GM21717 (cell line): ENCODE results near the gene P2RX6.

ENCODE experiments used
- ATAC-seq: cut with Tn5 transposase; IDR thresholded peaks from one replicate; pipeline ENCODE4 v1.9.1; 2021; ENCODE audit warnings: mild to moderate bottlenecking, moderate library complexity; ENCODE audit not compliant: unreplicated experiment

Gene P2RX6

GRCh38 chr22:21012446-21013407, 2.2 kb upstream of the P2RX6 start:
- no peak for ATAC-seq

GRCh38 chr22:21013657-21014201, 1.2 kb upstream of the P2RX6 start:
- no peak for ATAC-seq

GRCh38 chr22:21014202-21014725, 701 bp upstream of the P2RX6 start:
- peak; percentile 72 for ATAC-seq

GRCh38 chr22:21015466-21016006, 571 bp downstream of the P2RX6 start:
- no peak for ATAC-seq

GRCh38 chr22:21016644-21017420, 1.9 kb downstream of the P2RX6 start:
- no peak for ATAC-seq

- no peak for ATAC-seq
Observed at GRCh38 chr22:21018314-21018713, 3.3 kb downstream of the P2RX6 start.

- no peak for ATAC-seq
Observed at GRCh38 chr22:21020802-21021429, 6.0 kb downstream of the P2RX6 start.

- ATAC-seq, result no peak
Observed at GRCh38 chr22:21022507-21022906, 7.5 kb downstream of the P2RX6 start.

GRCh38 chr22:21022955-21023614, 8.1 kb downstream of the P2RX6 start:
- ATAC-seq, result no peak

- no peak for ATAC-seq
Observed at GRCh38 chr22:21025266-21025665, 10.3 kb downstream of the P2RX6 start.

GRCh38 chr22:21025763-21026755, 11.1 kb downstream of the P2RX6 start:
- no peak for ATAC-seq

GRCh38 chr22:21026783-21027692, 12.1 kb downstream of the P2RX6 start:
- ATAC-seq, result no peak

GRCh38 chr22:21028277-21029251, 13.6 kb downstream of the P2RX6 start:
- no peak for ATAC-seq

- ATAC-seq, result no peak
Observed at GRCh38 chr22:21029486-21030025, 14.6 kb downstream of the P2RX6 start.

GRCh38 chr22:21030032-21030431, 15.1 kb downstream of the P2RX6 start:
- ATAC-seq, result no peak
